Glutamatergic neuron (in vitro differentiated cells): ENCODE measurements around the gene LDLRAD3. TPM values are rescaled to one million over a fixed set of nuclear protein-coding genes. Genes with fewer than 3 reads are reported as not detected.

Source experiments
- DNase-seq: peaks from one replicate; pipeline ENCODE4 v3.0.0; 2022
- H3K27ac Mint-ChIP-seq: one replicate; pipeline ENCODE4 v1.8.0; 2020; ENCODE audit warnings: mild to moderate bottlenecking, mixed read lengths, inconsistent platforms; ENCODE audit not compliant: unreplicated experiment
- H3K27me3 Mint-ChIP-seq: one replicate; pipeline ENCODE4 v1.8.0; 2020; ENCODE audit warnings: mild to moderate bottlenecking, moderate library complexity, mixed read lengths, inconsistent platforms; ENCODE audit not compliant: unreplicated experiment
- H3K36me3 Mint-ChIP-seq: one replicate; pipeline ENCODE4 v1.8.0; 2020; ENCODE audit warnings: mild to moderate bottlenecking, mixed read lengths, inconsistent platforms; ENCODE audit not compliant: unreplicated experiment
- H3K4me1 Mint-ChIP-seq: one replicate; pipeline ENCODE4 v1.8.0; 2020; ENCODE audit warnings: mild to moderate bottlenecking, low read depth, mixed read lengths, inconsistent platforms; ENCODE audit not compliant: unreplicated experiment
- H3K4me3 Mint-ChIP-seq: one replicate; pipeline ENCODE4 v1.8.0; 2020; ENCODE audit warnings: mild to moderate bottlenecking, mixed read lengths, inconsistent platforms; ENCODE audit not compliant: unreplicated experiment
- H3K9me3 Mint-ChIP-seq: one replicate; pipeline ENCODE4 v1.8.0; 2020; ENCODE audit warnings: mild to moderate bottlenecking, moderate library complexity, mixed read lengths, inconsistent platforms; ENCODE audit not compliant: unreplicated experiment
- CTCF ChIP-seq: fragments of 200-600 bp; sonication (generic); IDR thresholded peaks from one replicate; pipeline ENCODE4 v1.5.0; 2021; ENCODE audit not compliant: partially characterized antibody, unreplicated experiment
- total RNA-seq: library from RNA; stranded (reverse); fragmentation: NEBNext Ultra II Directional; extraction: Animal tissue kit (Norgen Biotek cat#: 25700); gene quantifications from one replicate; pipeline ENCODE4 v1.2.1, GENCODE V29; 2021; ENCODE audit not compliant: unreplicated experiment

LDLRAD3 gene
- total RNA-seq, 1 donor from 2014 or later, result 59.9 TPM

GRCh38 chr11:36086366-36086765, 142.5 kb downstream of the LDLRAD3 start:
- H3K27ac Mint-ChIP-seq, result no peak overlapping the region
- DNase-seq, result no peak
- H3K27me3 Mint-ChIP-seq, result no peaks in the 10 kb centered on the region
- peaks cover 3% of the 10 kb centered on the region for H3K4me1 Mint-ChIP-seq
- peaks cover 14% of the 10 kb centered on the region for H3K36me3 Mint-ChIP-seq
- H3K9me3 Mint-ChIP-seq, result peaks cover 4% of the 10 kb centered on the region
- TF ChIP-seq CTCF, result no peak
- H3K4me3 Mint-ChIP-seq, result no peak overlapping the region

- peaks cover 10% of the 10 kb centered on the region for H3K4me1 Mint-ChIP-seq
- H3K4me3 Mint-ChIP-seq, result no peak overlapping the region
- H3K36me3 Mint-ChIP-seq, result peaks cover 7% of the 10 kb centered on the region
- peaks cover 5% of the 10 kb centered on the region for H3K9me3 Mint-ChIP-seq
- DNase-seq, result no peak
- H3K27ac Mint-ChIP-seq, result no peak overlapping the region
- H3K27me3 Mint-ChIP-seq, result no peaks in the 10 kb centered on the region
- no peak for TF ChIP-seq CTCF
These were observed 144.6 kb downstream of the LDLRAD3 start for GRCh38 chr11:36088266-36088972.

- TF ChIP-seq CTCF, result no peak
- peaks cover 10% of the 10 kb centered on the region for H3K4me1 Mint-ChIP-seq
- H3K4me3 Mint-ChIP-seq, result no peak overlapping the region
- DNase-seq, result no peak
- H3K27me3 Mint-ChIP-seq, result no peaks in the 10 kb centered on the region
- peaks cover 8% of the 10 kb centered on the region for H3K9me3 Mint-ChIP-seq
- H3K36me3 Mint-ChIP-seq, result peaks cover 16% of the 10 kb centered on the region
- no peak overlapping the region for H3K27ac Mint-ChIP-seq
These were observed 146.1 kb downstream of the LDLRAD3 start for GRCh38 chr11:36089920-36090319.

- peaks cover 8% of the 10 kb centered on the region for H3K9me3 Mint-ChIP-seq
- no peak overlapping the region for H3K27ac Mint-ChIP-seq
- TF ChIP-seq CTCF, result no peak
- no peak for DNase-seq
- peaks cover 10% of the 10 kb centered on the region for H3K4me1 Mint-ChIP-seq
- peaks cover 16% of the 10 kb centered on the region for H3K36me3 Mint-ChIP-seq
- no peak overlapping the region for H3K4me3 Mint-ChIP-seq
- H3K27me3 Mint-ChIP-seq, result no peaks in the 10 kb centered on the region
These were observed 146.7 kb downstream of the LDLRAD3 start for GRCh38 chr11:36090356-36091109.

GRCh38 chr11:36091256-36091811, 147.5 kb downstream of the LDLRAD3 start:
- TF ChIP-seq CTCF, result no peak
- no peak overlapping the region for H3K27ac Mint-ChIP-seq
- peaks cover 16% of the 10 kb centered on the region for H3K36me3 Mint-ChIP-seq
- no peak overlapping the region for H3K4me3 Mint-ChIP-seq
- no peak for DNase-seq
- no peaks in the 10 kb centered on the region for H3K27me3 Mint-ChIP-seq
- H3K9me3 Mint-ChIP-seq, result peaks cover 8% of the 10 kb centered on the region
- peaks cover 10% of the 10 kb centered on the region for H3K4me1 Mint-ChIP-seq
